Measurements from ENCODE around the gene HRG.
A peak's percentile ranks its signal among the peaks of the same experiment; 100 is the strongest.

The HRG gene

GRCh38 chr3:186637686-186638085 lies 28.1 kb upstream of the HRG start:
- no peak for DNase-seq (ENCODE audit: low spot score)

GRCh38 chr3:186638259-186638658 lies 27.6 kb upstream of the HRG start:
- DNase-seq (ENCODE audit: low spot score): no peak

- DNase-seq (ENCODE audit: low spot score): no peak
Observed at GRCh38 chr3:186639778-186640472, 25.9 kb upstream of the HRG start, which contains the start of gene FETUB. TSS of gene FETUB (plus strand) at chr3:186640399. CDS start at chr3:186640461, 62 bp downstream.

DNA sequence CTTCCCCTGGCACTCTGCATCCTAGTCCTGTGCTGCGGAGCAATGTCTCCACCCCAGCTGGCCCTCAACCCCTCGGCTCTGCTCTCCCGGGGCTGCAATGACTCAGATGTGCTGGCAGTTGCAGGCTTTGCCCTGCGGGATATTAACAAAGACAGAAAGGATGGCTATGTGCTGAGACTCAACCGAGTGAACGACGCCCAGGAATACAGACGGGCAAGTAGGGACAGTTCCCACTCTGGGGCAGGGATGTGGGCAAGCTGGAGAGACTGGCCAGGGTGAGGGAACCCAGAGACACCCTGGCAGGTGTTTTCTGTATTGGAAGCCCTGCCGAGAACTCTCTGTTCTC lies 25.4 kb upstream of the HRG start:
- DNase-seq (ENCODE audit: low spot score): no peak

DNA sequence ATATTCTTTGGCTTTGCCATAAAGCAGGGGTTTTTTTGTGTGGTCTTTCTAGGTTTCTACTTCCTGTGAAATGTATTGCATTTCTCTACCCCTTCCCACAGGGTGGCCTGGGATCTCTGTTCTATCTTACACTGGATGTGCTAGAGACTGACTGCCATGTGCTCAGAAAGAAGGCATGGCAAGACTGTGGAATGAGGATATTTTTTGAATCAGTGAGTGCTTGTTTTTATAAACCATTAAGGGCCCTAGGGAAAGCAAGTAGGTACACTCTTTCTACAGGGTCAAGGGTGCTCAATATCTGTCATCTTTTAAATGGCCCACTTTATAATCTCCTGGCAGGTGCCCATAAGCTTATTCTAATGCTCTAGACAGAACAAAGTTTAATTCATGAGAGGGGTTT lies 24.9 kb upstream of the HRG start:
- DNase-seq (ENCODE audit: low spot score): no peak

- DNase-seq (ENCODE audit: low spot score): no peak
Observed at GRCh38 chr3:186642014-186642413, 23.8 kb upstream of the HRG start.

- DNase-seq (ENCODE audit: low spot score): no peak
Observed at GRCh38 chr3:186643493-186643892, 22.3 kb upstream of the HRG start.

DNA sequence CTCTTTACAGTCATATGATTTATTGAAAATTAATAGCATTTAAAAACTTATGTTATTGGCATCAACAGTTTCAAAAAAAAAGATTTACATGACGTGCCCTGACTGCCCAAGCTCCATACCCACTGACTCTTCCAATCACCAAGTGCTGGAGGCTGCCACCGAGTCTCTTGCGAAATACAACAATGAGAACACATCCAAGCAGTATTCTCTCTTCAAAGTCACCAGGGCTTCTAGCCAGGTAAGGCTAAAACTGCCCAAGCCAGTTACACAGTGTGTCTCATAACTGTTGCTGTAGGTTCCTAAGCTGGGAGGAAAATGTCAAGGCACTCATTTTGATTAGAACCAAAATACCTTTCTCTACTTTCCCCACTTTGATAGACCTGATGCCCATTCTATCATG lies 21.1 kb upstream of the HRG start:
- no peak for DNase-seq (ENCODE audit: low spot score)

DNA sequence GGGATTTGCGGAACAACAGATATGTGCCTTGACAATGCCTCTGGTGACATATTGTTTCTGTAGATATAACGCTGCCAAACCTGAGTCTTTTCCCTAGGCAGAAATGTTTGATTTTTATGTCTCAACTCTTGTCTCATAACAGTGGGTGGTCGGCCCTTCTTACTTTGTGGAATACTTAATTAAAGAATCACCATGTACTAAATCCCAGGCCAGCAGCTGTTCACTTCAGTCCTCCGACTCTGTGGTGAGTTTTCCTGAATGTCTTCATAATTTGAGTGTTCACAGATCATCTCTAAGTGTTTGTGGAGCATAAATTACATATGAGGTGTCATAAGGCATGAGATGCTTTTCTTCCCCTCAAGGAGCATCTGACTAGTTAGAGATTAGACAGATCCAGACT lies 19.7 kb upstream of the HRG start:
- DNase-seq (ENCODE audit: low spot score): no peak

DNA sequence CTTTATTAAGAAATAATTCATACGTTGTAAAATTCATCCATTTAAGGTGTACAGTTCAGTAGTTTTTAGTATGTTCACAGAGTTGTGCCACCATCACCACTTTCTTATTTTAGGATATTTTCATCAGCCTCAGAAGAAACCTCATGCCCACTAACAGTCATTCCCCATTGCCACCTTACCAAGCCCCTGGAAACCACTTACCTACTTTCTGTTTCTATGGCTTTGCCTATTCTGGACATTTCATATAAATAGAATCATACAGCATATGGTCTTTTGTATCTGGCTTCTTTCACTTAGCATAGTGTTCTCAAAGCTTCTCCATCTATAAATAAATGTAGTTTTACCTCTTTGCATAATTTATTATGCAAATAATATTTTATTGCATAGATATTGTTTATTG lies 19.0 kb upstream of the HRG start:
- DNase-seq (ENCODE audit: low spot score): no peak

GRCh38 chr3:186648851-186649250 lies 17.0 kb upstream of the HRG start:
- no peak for DNase-seq (ENCODE audit: low spot score)

GRCh38 chr3:186651678-186652215 lies 14.1 kb upstream of the HRG start:
- DNase-seq (ENCODE audit: low spot score): no peak

GRCh38 chr3:186653080-186653707 lies 12.6 kb upstream of the HRG start:
- DNase-seq (ENCODE audit: low spot score): no peak

DNA sequence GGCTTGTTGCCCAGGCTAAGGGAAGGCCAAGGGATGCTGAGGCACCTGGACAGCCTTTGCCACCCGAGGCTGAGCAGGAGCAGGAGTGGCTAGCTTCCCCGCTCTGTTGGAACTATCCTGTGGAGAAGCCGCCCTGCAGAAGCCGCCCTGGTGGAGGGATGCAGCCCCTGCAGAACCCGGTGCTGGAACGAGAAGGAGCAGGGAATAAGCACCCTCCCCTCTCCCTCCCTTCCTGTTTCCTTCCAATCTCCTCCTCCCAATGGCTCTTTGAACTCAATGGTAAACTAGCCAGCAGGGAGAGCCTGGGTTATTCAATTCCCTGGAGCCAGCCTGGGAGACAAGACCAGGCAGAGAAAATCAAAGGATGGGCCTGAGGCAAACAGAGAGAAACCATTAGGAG lies 11.8 kb upstream of the HRG start:
- peak; percentile 50 for DNase-seq (ENCODE audit: low spot score)

GRCh38 chr3:186663361-186664118 lies 2.3 kb upstream of the HRG start:
- no peak for DNase-seq (ENCODE audit: low spot score)

- no peak for DNase-seq (ENCODE audit: low spot score)
Observed at GRCh38 chr3:186664119-186664495, 1.7 kb upstream of the HRG start.

DNA sequence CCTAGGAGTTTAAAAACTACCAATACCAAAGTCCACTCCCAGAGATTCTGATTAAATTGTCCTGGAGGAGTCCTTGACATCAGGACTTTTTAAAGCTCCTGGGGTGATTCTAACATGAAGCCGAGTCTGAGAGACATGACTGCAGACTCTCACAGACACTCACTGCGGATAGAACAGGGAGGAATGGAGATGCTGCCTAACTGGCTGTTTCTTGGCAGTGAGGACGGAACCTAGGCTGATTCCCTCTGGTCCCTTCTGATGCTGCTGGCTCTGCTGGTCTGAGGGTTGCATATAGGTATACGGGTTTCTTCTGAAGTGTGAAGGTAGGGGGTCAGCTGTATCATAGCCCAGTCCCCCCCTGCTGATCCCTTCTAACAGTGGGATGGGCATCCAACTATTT lies 1.3 kb upstream of the HRG start:
- no peak for DNase-seq (ENCODE audit: low spot score)

- no peak for DNase-seq (ENCODE audit: low spot score)
Observed at GRCh38 chr3:186668426-186668825, 2.6 kb downstream of the HRG start.

DNA sequence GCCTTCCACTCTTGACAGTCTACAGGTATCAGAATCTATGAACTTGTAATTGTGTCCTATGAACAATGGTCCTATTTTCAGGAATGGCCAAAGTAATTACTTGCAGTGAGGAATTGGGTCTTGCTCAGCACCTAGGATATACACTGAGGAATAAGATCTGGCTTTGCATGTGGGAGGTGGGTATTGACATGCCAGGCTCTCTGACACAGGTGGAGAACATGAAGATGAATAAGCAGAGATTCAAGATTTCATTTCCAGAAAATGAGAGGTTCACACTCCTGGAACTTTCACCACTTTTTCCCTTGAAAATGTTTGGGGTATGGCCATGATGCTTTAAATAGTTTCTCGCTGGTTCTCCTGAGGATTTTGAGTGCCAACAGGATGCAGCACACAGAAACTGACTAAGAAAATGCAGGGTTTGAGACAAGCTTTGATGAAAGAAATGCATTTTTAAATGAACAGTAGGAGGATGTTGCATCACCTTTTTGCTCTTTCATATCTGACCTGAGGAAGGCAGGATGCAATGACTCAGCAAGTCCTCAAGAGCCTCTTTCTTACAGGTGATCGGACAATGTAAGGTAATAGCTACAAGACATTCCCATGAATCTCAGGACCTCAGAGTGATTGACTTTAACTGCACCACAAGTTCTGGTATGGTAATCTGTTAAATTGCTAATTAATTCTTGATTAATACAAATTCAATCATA lies 3.7 kb downstream of the HRG start:
- DNase-seq (ENCODE audit: low spot score): no peak

DNA sequence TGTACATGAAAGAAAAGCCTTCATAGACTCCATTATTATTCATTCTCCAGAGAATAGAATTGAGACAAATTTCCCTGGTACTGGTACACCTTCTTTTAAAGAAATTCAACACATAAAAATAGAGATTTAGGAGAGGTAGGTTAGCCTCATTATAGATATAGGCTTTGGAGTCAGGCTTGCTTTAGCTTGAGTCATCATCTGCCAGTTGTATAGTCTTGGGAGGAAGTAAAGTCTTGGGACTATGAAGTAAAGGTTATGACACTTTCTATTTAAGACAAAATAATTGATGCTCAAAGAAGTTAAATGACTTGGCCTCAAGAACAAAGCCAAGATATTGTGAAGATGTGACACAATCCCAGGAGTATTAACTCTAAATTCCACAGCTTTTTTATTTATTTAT lies 4.3 kb downstream of the HRG start:
- no peak for DNase-seq (ENCODE audit: low spot score)

GRCh38 chr3:186671051-186671450 lies 5.2 kb downstream of the HRG start:
- no peak for DNase-seq (ENCODE audit: low spot score)

DNA sequence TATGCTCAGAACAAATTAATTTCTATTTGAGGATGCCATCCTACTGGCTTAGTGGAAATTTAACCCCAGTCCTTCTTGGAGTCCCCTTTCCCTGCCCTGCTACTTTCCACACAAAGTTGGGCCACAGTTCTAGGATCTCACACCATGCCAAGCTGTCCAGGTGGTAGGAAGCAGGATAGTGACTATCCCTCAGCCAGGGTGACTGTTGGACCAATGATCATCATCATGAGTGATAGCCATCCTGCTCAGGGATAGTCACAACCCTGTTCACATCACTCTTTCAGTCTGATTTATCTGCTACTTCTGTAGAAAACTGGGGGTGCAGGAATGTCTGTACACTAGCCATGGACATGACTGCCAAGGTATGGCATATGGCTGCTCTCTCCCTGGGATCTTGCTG lies 12.8 kb downstream of the HRG start:
- DNase-seq (ENCODE audit: low spot score): no peak

DNA sequence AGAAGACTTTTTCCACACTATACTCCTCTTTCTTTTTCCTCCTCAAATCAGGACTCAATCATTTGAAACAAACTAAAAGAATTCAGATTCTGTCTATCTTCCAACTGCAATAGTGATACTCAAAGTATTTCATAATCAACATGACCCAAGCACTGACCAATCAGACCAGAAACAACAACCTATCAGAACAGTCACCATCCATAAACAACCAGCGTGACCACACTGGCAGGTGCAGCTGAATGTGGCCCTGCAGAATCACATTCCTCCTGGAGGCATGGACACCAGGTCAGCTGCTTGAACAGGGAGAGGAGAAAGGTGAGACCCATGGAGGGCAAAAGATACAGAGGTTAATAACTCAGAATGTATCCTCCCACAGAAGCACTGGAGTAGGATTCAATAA lies 13.3 kb downstream of the HRG start:
- no peak for DNase-seq (ENCODE audit: low spot score)
